HEK293T (cell line): Measurements from ENCODE around the gene SNX24.

Source experiments
- BHLHE40 ChIP-seq: fragments of 450-650 bp; IDR thresholded peaks from 2 replicates; pipeline ENCODE4 v1.6.1; 2016; ENCODE audit warnings: mild to moderate bottlenecking, moderate library complexity, borderline replicate concordance
- L3MBTL2 ChIP-seq: fragments of 450-650 bp; conservative IDR thresholded peaks from 2 replicates; pipeline ENCODE4 v1.6.1; 2016; ENCODE audit warnings: mild to moderate bottlenecking
- LEF1 ChIP-seq: fragments of 450-650 bp; IDR thresholded peaks from 2 replicates; pipeline ENCODE4 v1.6.1; 2017; ENCODE audit warnings: mild to moderate bottlenecking, borderline replicate concordance
- PKNOX1 ChIP-seq: fragments of 450-650 bp; IDR thresholded peaks from 2 replicates; pipeline ENCODE4 v1.6.1; 2016

- TF ChIP-seq PKNOX1 (no peak), L3MBTL2 (no peak), LEF1 (no peak), BHLHE40 (no peak)
Measured at GRCh38 chr5:122915717-122916461, 70.5 kb downstream of the SNX24 start.
